Pulmonary artery endothelial cell (primary cell): Measurements from ENCODE around the gene ZBTB8A. TPM values are rescaled to one million over a fixed set of nuclear protein-coding genes. Genes with fewer than 3 reads are reported as not detected.

ENCODE experiments used
- DNase-seq: peaks from one replicate; pipeline ENCODE4 v3.0.0-alpha.2; 2011; ENCODE audit warnings: low read depth, low spot score
- total RNA-seq: library from RNA; depleted of rRNA; stranded (reverse); fragments of >200 nt; gene quantifications from 2 replicates; pipeline ENCODE4 v1.2.3, GENCODE V29; 2014

Gene ZBTB8A
- total RNA-seq, 1 donor from 2014 or later: 6.9 TPM

- DNase-seq: no peak
Observed at GRCh38 chr1:32652244-32652962, 113.2 kb downstream of the ZBTB8A start.

Other genes starting within 250 kb of the ZBTB8A start
- 108 and 140 TPM in 2 replicates for gene HDAC1, start 247.3 kb upstream of the ZBTB8A start, total RNA-seq
- 104 and 105 TPM in 2 replicates for gene MARCKSL1, start 203.2 kb upstream of the ZBTB8A start, total RNA-seq
- 0.53 and 0.60 TPM in 2 replicates for gene FAM229A, start 176.9 kb upstream of the ZBTB8A start, total RNA-seq
- gene TSSK3, start 176.9 kb upstream of the ZBTB8A start, total RNA-seq: 0.20 TPM in 1 of 2 replicates, not detected in the other
- 41.3 and 82.1 TPM in 2 replicates for gene BSDC1, start 145.0 kb upstream of the ZBTB8A start, total RNA-seq
- gene ZBTB8B, start 74.4 kb upstream of the ZBTB8A start, total RNA-seq: under 0.01 and 0.07 TPM in 2 replicates
- gene ZBTB8OS, start 111.1 kb downstream of the ZBTB8A start, total RNA-seq: 32.1 and 52.7 TPM in 2 replicates
- gene RBBP4, start 111.8 kb downstream of the ZBTB8A start, total RNA-seq: 176 and 228 TPM in 2 replicates
- 11.8 and 12.1 TPM in 2 replicates for gene SYNC, start 163.3 kb downstream of the ZBTB8A start, total RNA-seq